Measurements from ENCODE around the gene TAF1B. TPM values are rescaled to one million over a fixed set of nuclear protein-coding genes. Genes with fewer than 3 reads are reported as not detected.

TAF1B gene
- total RNA-seq, 1 experiment from 2014 or later = 35.2 TPM

- Histone ChIP-seq H3K4me3 (ENCODE audit: low read depth in 2 of 2, low read length in 2 of 2) (no peak overlapping the region), H3K27me3 (ENCODE audit: control insufficient read depth, insufficient read depth, low read length) (no peaks in the 10 kb centered on the region), H3K27ac (ENCODE audit: low read length) (peak overlapping the region; percentile 13; the same call in 1 of the 2 replicates), H3K9me3 (ENCODE audit: control insufficient read depth, insufficient read depth, low read depth, low read length) (no peaks in the 10 kb centered on the region), H3K36me3 (ENCODE audit: control insufficient read depth, insufficient read depth, low read length) (no peaks in the 10 kb centered on the region), H3K4me1 (ENCODE audit: control insufficient read depth, insufficient read depth, low read length) (peaks cover 36% of the 10 kb centered on the region)
- ChIA-PET CTCF (interaction anchor here (0.7 to 1.5 kb wide), 4 partner anchors 19 to 29 kb away, joined by 3 to 6 read pairs (median 4); no protein-coding TSS in a partner anchor), POLR2A (interaction anchor here (0.6 kb wide), 1 partner anchor 107 kb away, joined by 3 read pairs; no protein-coding TSS in a partner anchor)
- ATAC-seq = no peak
- in situ Hi-C loops (cut with HindIII; ENCODE audit: low pct_unique_long_range_greater_than_20kb, low sequenced_read_pairs) = no loop called here
- intact Hi-C loops (cut with micrococcal nuclease; ENCODE audit: unreplicated experiment) = loop anchor here (10.0 kb wide), 1 partner anchor 164 kb away; the partner anchor contains the start of gene YWHAQ
- no TSS peak for BruUV-seq (replicated peaks)
- TF ChIP-seq POLR2AphosphoS5 (IDR thresholded peaks at IDR 0.05; ENCODE audit: low read depth, low read length) (no peak), TCF7L2 (IDR thresholded peaks at IDR 0.05; ENCODE audit: low read depth, low read length) (no peak), SIN3A (IDR thresholded peaks at IDR 0.05; ENCODE audit: borderline replicate concordance, insufficient read depth, low read depth, low read length) (no peak)
- TF ChIP-seq, protein P1, sequence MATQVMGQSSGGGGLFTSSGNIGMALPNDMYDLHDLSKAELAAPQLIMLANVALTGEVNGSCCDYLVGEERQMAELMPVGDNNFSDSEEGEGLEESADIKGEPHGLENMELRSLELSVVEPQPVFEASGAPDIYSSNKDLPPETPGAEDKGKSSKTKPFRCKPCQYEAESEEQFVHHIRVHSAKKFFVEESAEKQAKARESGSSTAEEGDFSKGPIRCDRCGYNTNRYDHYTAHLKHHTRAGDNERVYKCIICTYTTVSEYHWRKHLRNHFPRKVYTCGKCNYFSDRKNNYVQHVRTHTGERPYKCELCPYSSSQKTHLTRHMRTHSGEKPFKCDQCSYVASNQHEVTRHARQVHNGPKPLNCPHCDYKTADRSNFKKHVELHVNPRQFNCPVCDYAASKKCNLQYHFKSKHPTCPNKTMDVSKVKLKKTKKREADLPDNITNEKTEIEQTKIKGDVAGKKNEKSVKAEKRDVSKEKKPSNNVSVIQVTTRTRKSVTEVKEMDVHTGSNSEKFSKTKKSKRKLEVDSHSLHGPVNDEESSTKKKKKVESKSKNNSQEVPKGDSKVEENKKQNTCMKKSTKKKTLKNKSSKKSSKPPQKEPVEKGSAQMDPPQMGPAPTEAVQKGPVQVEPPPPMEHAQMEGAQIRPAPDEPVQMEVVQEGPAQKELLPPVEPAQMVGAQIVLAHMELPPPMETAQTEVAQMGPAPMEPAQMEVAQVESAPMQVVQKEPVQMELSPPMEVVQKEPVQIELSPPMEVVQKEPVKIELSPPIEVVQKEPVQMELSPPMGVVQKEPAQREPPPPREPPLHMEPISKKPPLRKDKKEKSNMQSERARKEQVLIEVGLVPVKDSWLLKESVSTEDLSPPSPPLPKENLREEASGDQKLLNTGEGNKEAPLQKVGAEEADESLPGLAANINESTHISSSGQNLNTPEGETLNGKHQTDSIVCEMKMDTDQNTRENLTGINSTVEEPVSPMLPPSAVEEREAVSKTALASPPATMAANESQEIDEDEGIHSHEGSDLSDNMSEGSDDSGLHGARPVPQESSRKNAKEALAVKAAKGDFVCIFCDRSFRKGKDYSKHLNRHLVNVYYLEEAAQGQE (IDR thresholded peaks at IDR 0.05; ENCODE audit: insufficient read depth in 1 of 2, low read depth in 2 of 2, low read length in 1 of 2) = no peak
- TF ChIP-seq, protein P2, sequence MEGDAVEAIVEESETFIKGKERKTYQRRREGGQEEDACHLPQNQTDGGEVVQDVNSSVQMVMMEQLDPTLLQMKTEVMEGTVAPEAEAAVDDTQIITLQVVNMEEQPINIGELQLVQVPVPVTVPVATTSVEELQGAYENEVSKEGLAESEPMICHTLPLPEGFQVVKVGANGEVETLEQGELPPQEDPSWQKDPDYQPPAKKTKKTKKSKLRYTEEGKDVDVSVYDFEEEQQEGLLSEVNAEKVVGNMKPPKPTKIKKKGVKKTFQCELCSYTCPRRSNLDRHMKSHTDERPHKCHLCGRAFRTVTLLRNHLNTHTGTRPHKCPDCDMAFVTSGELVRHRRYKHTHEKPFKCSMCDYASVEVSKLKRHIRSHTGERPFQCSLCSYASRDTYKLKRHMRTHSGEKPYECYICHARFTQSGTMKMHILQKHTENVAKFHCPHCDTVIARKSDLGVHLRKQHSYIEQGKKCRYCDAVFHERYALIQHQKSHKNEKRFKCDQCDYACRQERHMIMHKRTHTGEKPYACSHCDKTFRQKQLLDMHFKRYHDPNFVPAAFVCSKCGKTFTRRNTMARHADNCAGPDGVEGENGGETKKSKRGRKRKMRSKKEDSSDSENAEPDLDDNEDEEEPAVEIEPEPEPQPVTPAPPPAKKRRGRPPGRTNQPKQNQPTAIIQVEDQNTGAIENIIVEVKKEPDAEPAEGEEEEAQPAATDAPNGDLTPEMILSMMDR (IDR thresholded peaks at IDR 0.05) = no peak
- no peak for DNase-seq (ENCODE audit: low read depth, low spot score)
Measured at GRCh38 chr2:9799011-9799596, 44.2 kb upstream of the TAF1B start.

DNA sequence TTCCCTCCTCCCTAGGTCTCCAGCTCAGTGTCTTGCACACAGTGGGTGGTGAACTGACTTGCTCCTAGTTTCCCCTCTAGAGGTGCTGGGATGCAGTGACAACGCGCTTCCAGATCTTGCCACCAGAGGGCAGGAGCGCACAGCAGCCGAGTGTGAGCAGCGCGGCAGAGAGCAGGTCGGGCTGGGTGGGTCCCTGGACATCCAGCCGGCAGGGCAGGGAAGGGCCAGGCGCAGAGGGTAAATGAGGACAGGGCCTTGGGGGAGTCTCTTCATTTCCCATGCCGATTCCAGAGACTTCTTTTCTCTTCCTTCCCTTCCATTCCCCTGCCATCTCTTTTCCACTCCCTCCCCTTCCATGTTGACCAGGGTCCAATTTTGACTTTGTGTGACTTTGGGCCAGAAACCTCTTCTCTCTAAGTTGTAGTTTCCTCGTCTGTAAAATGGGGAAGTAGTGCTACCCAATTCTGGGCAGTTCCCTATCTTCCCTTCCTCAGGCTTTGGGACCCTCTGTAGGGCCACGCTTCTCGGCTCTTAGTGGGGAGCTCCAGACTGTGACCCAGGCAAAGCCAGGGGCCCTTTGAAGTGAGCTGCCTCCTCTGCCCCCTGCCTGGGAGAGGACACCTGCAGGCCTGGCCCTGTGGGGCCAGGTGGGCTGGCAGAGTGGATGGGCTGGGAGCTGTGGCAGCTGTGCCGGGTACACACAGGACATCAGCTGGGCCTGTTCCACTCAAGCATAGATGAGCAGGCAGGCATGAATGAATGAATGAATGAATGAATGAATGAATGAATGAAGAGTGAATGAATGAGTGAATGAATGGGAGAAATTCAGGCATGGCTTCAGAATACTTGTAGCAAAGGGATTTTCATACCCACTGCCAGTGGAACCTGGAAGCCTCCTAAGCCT, 43.3 kb upstream of the TAF1B start:
- Histone ChIP-seq H3K4me3 (ENCODE audit: low read depth in 2 of 2, low read length in 2 of 2) (peak overlapping the region in 1 of 2 experiments; percentile 10; a peak in 1 of 4 replicates), H3K9me3 (ENCODE audit: control insufficient read depth, insufficient read depth, low read depth, low read length) (no peaks in the 10 kb centered on the region), H3K27ac (ENCODE audit: low read length) (0 out of 2 replicates have a peak overlapping the region, but pooled peaks have one; percentile 37), H3K27me3 (ENCODE audit: control insufficient read depth, insufficient read depth, low read length) (no peaks in the 10 kb centered on the region), H3K36me3 (ENCODE audit: control insufficient read depth, insufficient read depth, low read length) (no peaks in the 10 kb centered on the region), H3K4me1 (ENCODE audit: control insufficient read depth, insufficient read depth, low read length) (peaks cover 36% of the 10 kb centered on the region)
- ChIA-PET POLR2A (interaction anchor here (0.6 kb wide), 2 partner anchors 106 to 183 kb away, joined by 3 read pairs; no protein-coding TSS in a partner anchor), CTCF (interaction anchor here (0.6 to 1.5 kb wide), 5 partner anchors 20 to 228 kb away, joined by 3 to 6 read pairs (median 4); no protein-coding TSS in a partner anchor)
- in situ Hi-C loops (cut with HindIII; ENCODE audit: low pct_unique_long_range_greater_than_20kb, low sequenced_read_pairs) (no loop called here), intact Hi-C loops (cut with micrococcal nuclease; ENCODE audit: unreplicated experiment) (loop anchor here (10.0 kb wide), 1 partner anchor 165 kb away; the partner anchor contains the start of gene YWHAQ)
- no peak for TF ChIP-seq POLR2AphosphoS5 (IDR thresholded peaks at IDR 0.05; ENCODE audit: low read depth, low read length)
- TF ChIP-seq, protein P2 (IDR thresholded peaks at IDR 0.05) = peak; percentile 99
- TF ChIP-seq TCF7L2 (IDR thresholded peaks at IDR 0.05; ENCODE audit: low read depth, low read length) = peak; percentile 46; the same call in 1 of the 2 replicates
- TF ChIP-seq, protein P1 (IDR thresholded peaks at IDR 0.05; ENCODE audit: insufficient read depth in 1 of 2, low read depth in 2 of 2, low read length in 1 of 2) = 0 out of 4 replicates have a peak, but pooled peaks of 1 of the 2 experiments have one; percentile 57
- no peak for TF ChIP-seq SIN3A (IDR thresholded peaks at IDR 0.05; ENCODE audit: borderline replicate concordance, insufficient read depth, low read depth, low read length)
- ATAC-seq (peak; percentile 88), DNase-seq (ENCODE audit: low read depth, low spot score) (peak; percentile 79)
- BruUV-seq (replicated peaks) = no TSS peak
